GM12865 (cell line): ENCODE results near the gene ZNF613.
A peak's percentile ranks its signal among the peaks of the same experiment; 100 is the strongest.
"Not testable (repeated sequence)": the region's sequence is repeated elsewhere in the genome, so short reads cannot be mapped to it uniquely, and the experiment has no call there.

Experiments used
- DNase-seq: peaks from one replicate; pipeline ENCODE4 v3.0.0; 2010; ENCODE audit warnings: low read depth
- H3K4me3 ChIP-seq: 2 replicates; pipeline ENCODE4 v1.5.1; 2011; ENCODE audit warnings: mild to moderate bottlenecking, low read depth, low read length, control low read depth
- CTCF ChIP-seq: IDR thresholded peaks from 2 replicates; pipeline ENCODE4 v1.5.1; 2011; ENCODE audit warnings: low read length, control low read depth, low read depth, inconsistent platforms; ENCODE audit not compliant: insufficient read depth; ENCODE audit errors: missing control alignments

Gene ZNF613

GRCh38 chr19:51901860-51902259 lies 25.4 kb upstream of the ZNF613 start:
- no peak for TF ChIP-seq CTCF

GRCh38 chr19:51903192-51903591 lies 24.1 kb upstream of the ZNF613 start:
- no peak overlapping the region for H3K4me3 ChIP-seq
- no peak for DNase-seq
- no peak for TF ChIP-seq CTCF

More at GRCh38 chr19:51901860-51902259, 25.4 kb upstream of the ZNF613 start:
- no peak overlapping the region for H3K4me3 ChIP-seq
- no peak for DNase-seq

GRCh38 chr19:51904331-51905165 lies 22.7 kb upstream of the ZNF613 start, which contains the start of gene ZNF649:
ZNF649 (minus strand) TSS chr19:51905017; CDS start chr19:51900107, 4,910 bp downstream.
- TF ChIP-seq CTCF: no peak
- DNase-seq: peak; percentile 90
- H3K4me3 ChIP-seq: peak within 1 kb of the TSS; percentile 73

- H3K4me3 ChIP-seq: no peak overlapping the region
- no peak for DNase-seq
- TF ChIP-seq CTCF: no peak
These were observed 22.1 kb upstream of the ZNF613 start for GRCh38 chr19:51905206-51905605.

GRCh38 chr19:51905639-51906038 lies 21.6 kb upstream of the ZNF613 start:
- not testable (repeated sequence) for H3K4me3 ChIP-seq, DNase-seq

- not testable (repeated sequence) for H3K4me3 ChIP-seq
These were observed 21.2 kb upstream of the ZNF613 start for GRCh38 chr19:51906108-51906507.

GRCh38 chr19:51907981-51908380 lies 19.3 kb upstream of the ZNF613 start:
- H3K4me3 ChIP-seq: not testable (repeated sequence)

More at GRCh38 chr19:51906108-51906507, 21.2 kb upstream of the ZNF613 start:
- not testable (repeated sequence) for DNase-seq

GRCh38 chr19:51915324-51915867 lies 11.9 kb upstream of the ZNF613 start:
- no peak for DNase-seq
- H3K4me3 ChIP-seq: no peak overlapping the region
- no peak for TF ChIP-seq CTCF

More at GRCh38 chr19:51907981-51908380, 19.3 kb upstream of the ZNF613 start:
- DNase-seq: not testable (repeated sequence)
